CMK (cell line): ENCODE results near the gene XPR1.
A peak's percentile ranks its signal among the peaks of the same experiment; 100 is the strongest.
"Not testable (repeated sequence)": the region's sequence is repeated elsewhere in the genome, so short reads cannot be mapped to it uniquely, and the experiment has no call there.

Source experiments
- DNase-seq: peaks from one replicate; pipeline ENCODE4 v3.0.0-alpha.2; 2010; ENCODE audit warnings: low read depth

Gene XPR1

DNA sequence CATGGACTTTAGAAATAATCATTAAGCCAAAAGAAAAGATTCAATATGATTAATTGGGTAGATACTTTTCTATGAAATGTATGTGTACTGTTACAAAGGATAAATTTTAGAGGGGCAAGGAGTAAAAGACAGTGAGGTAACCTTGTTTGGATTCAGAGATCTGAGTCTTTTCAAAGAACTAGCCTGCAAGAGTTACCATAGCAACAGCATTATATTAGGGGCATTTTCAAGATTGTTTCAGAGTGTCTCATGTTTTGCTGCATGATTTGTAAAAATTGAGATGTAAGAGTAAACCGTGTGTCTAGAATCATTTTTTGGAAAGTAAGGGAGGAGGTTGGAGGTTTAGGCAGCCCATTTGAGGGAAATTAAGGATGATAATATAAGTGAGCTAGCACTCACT, 210.2 kb downstream of the XPR1 start:
- DNase-seq = no peak

- DNase-seq = no peak
Observed at GRCh38 chr1:180842491-180843275, 210.9 kb downstream of the XPR1 start.

DNA sequence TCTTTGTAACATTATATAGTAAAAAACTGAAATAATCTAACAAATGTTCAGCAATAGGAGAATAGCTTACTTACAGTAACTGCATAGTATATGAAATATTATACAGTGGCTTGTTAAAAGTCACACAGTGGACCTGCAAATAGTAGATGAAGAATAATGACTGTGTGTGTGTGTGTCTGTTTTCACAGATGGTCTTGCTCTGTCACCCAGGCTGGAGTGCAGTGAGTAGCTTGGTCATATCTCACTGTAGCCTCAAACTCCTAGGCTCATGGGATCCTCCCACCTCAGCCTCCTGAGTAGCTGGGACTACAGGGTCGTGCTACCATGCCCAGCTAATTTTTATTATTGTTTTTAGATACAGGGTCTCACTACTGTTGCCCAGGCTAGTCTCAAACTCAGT, 213.5 kb downstream of the XPR1 start:
- no peak for DNase-seq

DNA sequence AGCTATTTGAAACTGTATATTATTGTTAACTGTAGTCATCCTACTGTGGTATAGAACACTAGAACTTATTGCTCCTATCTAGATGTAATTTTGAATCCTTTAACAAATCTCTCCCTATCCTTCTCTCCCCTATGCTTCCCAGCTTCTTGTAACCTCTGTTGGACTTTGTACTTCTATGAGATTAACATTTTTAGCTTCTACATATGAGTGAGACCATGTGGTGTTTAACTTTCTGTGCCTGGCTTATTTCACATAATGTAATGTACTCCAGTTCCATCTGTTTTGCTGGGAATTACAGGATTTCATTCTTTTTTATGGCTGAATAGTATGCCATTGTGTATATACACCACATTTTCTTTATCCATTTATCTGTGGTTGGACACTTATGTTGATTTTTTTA, 216.4 kb downstream of the XPR1 start:
- no peak for DNase-seq

- DNase-seq = no peak
Observed at GRCh38 chr1:180849031-180849775, 217.4 kb downstream of the XPR1 start.

DNA sequence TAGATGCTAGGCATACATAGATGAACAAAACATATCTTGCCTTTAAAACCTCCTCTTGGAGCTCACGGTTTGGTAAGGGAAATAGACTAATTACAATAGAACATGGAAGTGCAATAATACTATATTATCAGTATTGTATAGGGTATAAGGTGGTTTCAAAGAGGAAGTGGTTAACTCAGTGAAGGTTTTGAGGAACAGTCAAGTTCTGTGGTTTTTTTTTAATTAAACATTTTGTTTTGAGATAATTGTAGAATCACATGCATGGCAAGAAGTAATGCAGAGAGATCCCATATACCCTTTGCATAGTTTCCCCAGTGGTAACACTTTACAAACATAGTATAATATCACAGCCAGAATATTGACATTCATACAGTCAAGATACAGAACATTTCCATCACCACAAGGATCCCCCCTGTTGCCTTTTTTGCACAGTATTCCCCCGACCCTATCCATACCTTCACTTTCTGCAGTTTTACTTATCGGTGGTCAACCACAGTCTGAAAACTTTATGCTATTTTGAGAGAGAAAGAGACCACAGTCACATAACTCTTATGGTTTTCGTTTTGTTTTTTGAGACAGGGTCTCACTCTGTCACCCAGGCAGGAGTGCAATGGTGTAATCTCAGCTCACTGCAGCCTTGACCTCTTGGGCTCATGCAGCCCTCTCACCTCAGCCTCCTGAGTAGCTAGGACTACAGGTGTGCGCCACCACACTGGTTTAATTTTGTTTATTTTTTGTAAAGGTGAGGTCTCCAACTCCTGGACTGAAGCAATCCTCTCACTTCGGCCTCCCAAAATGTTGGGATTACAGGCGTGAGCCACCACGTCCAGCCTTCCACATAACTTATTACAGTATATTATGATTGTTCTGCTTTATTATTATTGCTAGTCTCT, 220.4 kb downstream of the XPR1 start:
- no peak for DNase-seq

GRCh38 chr1:180854001-180854400, 222.2 kb downstream of the XPR1 start:
- no peak for DNase-seq

GRCh38 chr1:180854456-180854855, 222.6 kb downstream of the XPR1 start:
- no peak for DNase-seq

DNA sequence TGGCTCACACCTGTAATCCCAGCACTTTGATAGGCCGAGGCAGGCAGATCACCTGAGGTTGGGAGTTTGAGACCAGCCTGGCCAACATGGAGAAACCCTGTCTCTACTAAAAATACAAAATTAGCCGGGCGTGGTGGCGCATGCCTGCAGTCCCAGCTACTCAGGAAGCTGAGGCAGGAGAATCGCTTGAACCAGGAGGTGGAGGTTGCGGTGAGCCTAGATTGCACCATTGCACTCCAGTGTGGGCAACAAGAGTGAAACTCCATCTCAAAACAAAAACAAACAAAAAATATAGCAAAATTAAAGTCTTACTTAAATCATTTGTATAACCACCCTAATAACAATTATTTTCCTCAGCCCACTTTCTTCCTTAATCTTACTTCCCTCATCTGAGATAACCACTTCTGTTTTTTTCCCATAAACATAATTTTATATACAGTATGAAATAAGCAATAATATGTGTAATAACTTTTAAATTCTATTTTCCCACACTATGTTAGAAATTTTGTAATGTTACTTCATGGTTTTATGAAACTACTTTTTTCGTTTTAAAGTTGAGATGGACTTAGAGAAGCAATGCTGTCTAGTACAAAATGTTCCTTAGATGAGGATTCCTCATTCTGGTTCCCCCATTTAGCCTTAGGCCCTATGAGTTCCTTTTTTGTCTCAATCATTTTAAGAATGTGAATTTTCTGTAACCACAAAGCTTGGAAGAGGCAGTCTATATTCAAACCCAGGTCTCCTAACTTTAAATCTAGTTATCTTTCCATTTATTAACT, 226.3 kb downstream of the XPR1 start:
- DNase-seq = not testable (repeated sequence)

GRCh38 chr1:180859306-180859705, 227.5 kb downstream of the XPR1 start:
- no peak for DNase-seq

DNA sequence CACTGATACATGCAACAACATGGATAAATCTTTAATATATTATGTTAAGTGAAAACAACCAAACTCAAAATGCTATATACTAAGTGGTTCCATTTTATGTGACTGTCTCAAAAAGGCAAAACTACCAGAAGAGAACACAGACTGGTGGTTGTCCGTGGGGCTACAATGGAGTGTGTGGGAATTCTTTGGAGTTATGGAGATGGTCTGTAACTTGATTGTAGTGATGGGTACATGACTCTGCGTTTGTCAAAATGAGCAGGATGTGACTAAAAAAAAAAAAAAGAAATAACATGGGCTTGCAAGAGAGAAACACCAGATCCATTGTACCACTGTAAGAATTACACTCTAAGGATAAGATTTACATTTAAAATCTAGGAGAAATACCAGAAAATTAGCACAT, 228.7 kb downstream of the XPR1 start:
- no peak for DNase-seq

- DNase-seq = no peak
Observed at GRCh38 chr1:180862305-180862704, 230.5 kb downstream of the XPR1 start.

DNA sequence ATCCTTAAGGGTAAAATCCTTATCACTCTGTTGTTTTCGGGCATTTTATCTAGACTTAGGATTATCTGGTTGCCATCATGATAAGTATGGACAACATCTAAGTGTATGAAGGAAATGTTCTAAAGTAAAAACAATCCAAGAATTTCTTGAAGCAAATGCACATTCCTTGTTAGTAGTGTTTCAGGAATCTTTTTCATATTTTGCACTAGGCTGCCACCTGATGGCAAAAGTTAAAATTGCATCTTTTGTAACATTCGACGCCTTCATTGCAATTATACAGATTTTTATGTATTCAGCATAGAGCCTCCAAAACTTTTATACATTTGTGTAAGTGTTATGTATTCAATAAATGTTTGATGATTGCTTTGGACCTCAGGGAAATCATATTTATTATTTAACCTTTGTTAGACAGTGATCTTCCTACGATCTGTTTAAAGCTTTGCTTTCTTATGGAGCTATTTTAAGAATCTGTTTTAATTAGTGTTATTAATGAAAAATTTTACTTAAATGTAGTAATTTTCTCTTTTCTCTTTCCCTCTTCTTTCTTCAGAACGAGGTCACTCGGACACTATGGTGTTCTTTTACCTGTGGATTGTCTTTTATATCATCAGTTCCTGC, 231.4 kb downstream of the XPR1 start:
- DNase-seq = no peak

GRCh38 chr1:180881806-180882509, 250.1 kb downstream of the XPR1 start:
- peak; percentile 24 for DNase-seq

GRCh38 chr1:180884588-180885300, 252.9 kb downstream of the XPR1 start:
- no peak for DNase-seq

DNA sequence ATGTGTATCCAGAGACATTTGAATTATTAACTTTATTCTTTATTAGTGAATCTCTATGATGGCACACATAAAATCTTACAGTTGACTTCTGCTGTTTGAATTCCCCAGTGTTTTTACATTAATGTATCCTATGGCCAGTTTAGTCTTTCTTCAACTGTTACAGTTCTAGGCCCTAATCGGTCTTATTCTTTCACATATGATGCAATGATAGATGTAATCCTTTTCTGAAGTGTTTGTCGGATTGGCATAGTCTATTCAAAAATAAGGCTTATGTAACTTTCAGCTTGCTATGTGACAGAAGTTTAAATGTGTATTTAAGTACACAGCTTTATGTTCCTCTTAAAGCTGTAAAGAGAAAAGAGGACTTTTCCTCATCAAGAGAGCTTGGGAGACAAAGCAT, 254.5 kb downstream of the XPR1 start:
- no peak for DNase-seq

- no peak for DNase-seq
Observed at GRCh38 chr1:180887841-180888240, 256.0 kb downstream of the XPR1 start.

DNA sequence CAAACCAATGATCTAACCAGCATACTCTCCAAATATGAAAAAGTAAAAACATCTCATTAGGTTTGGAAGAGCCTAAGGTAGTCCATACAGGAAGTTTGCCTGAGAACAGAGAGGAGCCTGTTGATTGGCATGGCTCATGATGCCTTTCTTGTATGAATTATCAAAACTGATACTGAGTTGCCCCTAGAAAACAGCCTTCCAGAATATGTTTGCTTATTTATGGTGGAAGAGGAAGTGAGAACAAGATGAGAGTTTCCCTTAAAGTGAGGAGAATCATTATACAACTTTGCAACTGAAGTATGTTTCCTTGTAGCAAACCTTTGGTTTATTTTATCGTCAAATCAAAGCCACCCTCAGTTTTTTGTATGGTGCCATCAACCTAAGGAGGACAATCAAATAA, 257.0 kb downstream of the XPR1 start:
- no peak for DNase-seq

DNA sequence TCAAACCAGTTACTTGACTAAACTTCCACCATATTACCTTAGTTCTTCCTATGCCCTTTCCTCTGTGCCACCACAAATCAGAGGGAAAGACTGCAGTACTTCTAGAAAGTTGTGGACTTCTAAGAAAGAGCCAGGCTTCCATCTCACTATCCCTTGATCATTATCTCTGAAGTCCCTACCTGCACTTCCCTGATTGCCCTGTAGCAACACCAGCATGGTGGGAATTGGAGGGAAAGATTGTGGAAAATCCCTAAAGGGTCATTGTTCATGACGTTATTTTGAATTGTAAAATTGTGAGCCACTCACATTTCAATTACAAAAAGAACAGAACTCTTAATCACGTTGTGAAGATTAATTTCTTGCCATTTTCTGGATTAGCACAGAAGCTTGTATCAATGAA, 257.5 kb downstream of the XPR1 start:
- no peak for DNase-seq

DNA sequence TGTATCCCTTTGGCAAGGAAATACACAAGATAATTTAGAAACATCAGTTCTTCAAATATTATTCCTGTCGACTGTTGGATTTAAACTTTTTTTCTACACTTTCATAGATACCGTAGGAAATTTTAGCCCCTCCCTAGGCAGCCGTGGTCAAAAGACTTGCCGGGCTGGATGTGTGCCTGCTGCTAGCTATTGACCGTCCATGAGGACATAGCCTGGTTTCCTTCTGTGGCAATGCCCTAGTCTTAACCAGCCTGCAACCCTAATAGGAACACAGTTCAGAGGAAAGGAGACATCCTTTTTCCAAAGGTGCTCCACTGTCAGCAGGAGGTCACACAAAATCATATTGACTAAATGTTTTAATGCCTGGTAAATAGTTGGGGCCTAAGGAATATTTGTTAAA, 260.4 kb downstream of the XPR1 start:
- no peak for DNase-seq
